HepG2 (cell line): ENCODE measurements around the gene SEPTIN10. TPM values are rescaled to one million over a fixed set of nuclear protein-coding genes. Genes with fewer than 3 reads are reported as not detected.

Source experiments
- AHDC1 ChIP-seq: sonication (generic); formaldehyde crosslinking; IDR thresholded peaks from 2 replicates; pipeline ENCODE4 v1.5.1; 2020; ENCODE audit warnings: mild to moderate bottlenecking, missing genetic modification reagents, borderline replicate concordance
- ATF2 ChIP-seq: sonication (generic); formaldehyde crosslinking; IDR thresholded peaks from 2 replicates; pipeline ENCODE4 v1.4.0; 2020; ENCODE audit warnings: missing genetic modification reagents
- ETS1 ChIP-seq: sonication (generic); formaldehyde crosslinking; IDR thresholded peaks from 2 replicates; pipeline ENCODE4 v1.4.0; 2020; ENCODE audit warnings: missing genetic modification reagents
- ETV5 ChIP-seq: IDR thresholded peaks from 2 replicates; pipeline ENCODE4 v1.6.1; 2018; ENCODE audit warnings: missing biosample characterization, missing genetic modification reagents, inconsistent platforms, borderline replicate concordance
- PLRG1 ChIP-seq: fragments of 450-650 bp; conservative IDR thresholded peaks from 2 replicates; pipeline ENCODE4 v1.6.1; 2016
- RERE ChIP-seq: IDR thresholded peaks from 2 replicates; pipeline ENCODE4 v1.6.1; 2016; ENCODE audit warnings: low read depth, missing genetic modification reagents, missing compliant biosample characterization
- SALL2 ChIP-seq: sonication (generic); formaldehyde crosslinking; IDR thresholded peaks from 2 replicates; pipeline ENCODE4 v1.8.1; 2023; ENCODE audit warnings: mild to moderate bottlenecking, missing genetic modification reagents, inconsistent platforms
- STAT5B ChIP-seq: sonication (generic); formaldehyde crosslinking; IDR thresholded peaks from 2 replicates; pipeline ENCODE4 v1.4.0; 2020; ENCODE audit warnings: missing genetic modification reagents
- WIZ ChIP-seq: sonication (generic); formaldehyde crosslinking; IDR thresholded peaks from 2 replicates; pipeline ENCODE4 v1.5.1; 2020; ENCODE audit warnings: mild to moderate bottlenecking, missing genetic modification reagents
- ZNF337 ChIP-seq: sonication (generic); formaldehyde crosslinking; IDR thresholded peaks from 2 replicates; pipeline ENCODE4 v1.5.1; 2020; ENCODE audit warnings: missing genetic modification reagents, low read depth, mild to moderate bottlenecking, borderline replicate concordance
- ZNF430 ChIP-seq: sonication (generic); formaldehyde crosslinking; IDR thresholded peaks from 2 replicates; pipeline ENCODE4 v1.9.0; 2021; ENCODE audit warnings: mild to moderate bottlenecking, missing genetic modification reagents
- ZSCAN22 ChIP-seq: sonication (generic); formaldehyde crosslinking; IDR thresholded peaks from 2 replicates; pipeline ENCODE4 v1.4.0; 2020; ENCODE audit warnings: mild to moderate bottlenecking, missing genetic modification reagents
- polyA plus RNA-seq, 8 experiments: library from polyadenylated mRNA; depleted of rRNA in 3 of 8; stranded (reverse) in 7 of 8; unstranded in 1 of 8; fragments of >200 nt; fragmentation: Illumina TruSeq in 4 of 8; extraction: Trizol in 4 of 8; gene quantifications; 2 replicates each; pipeline versions ENCODE4 v1.2.1 to v1.2.3, GENCODE V29; 2011 to 2016; ENCODE audit warnings: low read depth in 4 of 8, missing spikeins in 1 of 8, mixed read lengths in 1 of 8; ENCODE audit not compliant: insufficient read depth in 1 of 8
- total RNA-seq, 5 experiments: library from RNA; depleted of rRNA; stranded (reverse); fragments of >200 nt; fragmentation: Illumina TruSeq; extraction: Trizol; gene quantifications; 2 replicates each; pipeline ENCODE4 v1.2.3, GENCODE V29; 2016; ENCODE audit warnings: low read depth in 1 of 5
- TF ChIP-seq, protein P1 (sequence below): sonication (generic); formaldehyde crosslinking; IDR thresholded peaks from 2 replicates; pipeline ENCODE4 v1.4.0; 2020; ENCODE audit warnings: missing genetic modification reagents

Gene SEPTIN10
- total and polyA plus RNA-seq, 2 of the 13 experiments (the other 11 are each of a cell fraction or from before 2014, with no cell fraction given), result 45.8 to 67.5 TPM

GRCh38 chr2:109632158-109632789, 18.5 kb upstream of the SEPTIN10 start (continued):
- TF ChIP-seq ETV5 (peak; percentile 97), AHDC1 (peak; percentile 92), PLRG1 (no peak), ETS1 (CRISPR knock-in tag) (peak; percentile 24; the same call in 1 of the 2 replicates), STAT5B (CRISPR knock-in tag) (no peak), ZNF430 (CRISPR knock-in tag) (peak; percentile 85), ATF2 (CRISPR knock-in tag) (peak; percentile 78), SALL2 (no peak), RERE (peak; percentile 69; the same call in 1 of the 2 replicates), WIZ (CRISPR knock-in tag) (no peak), ZNF337 (CRISPR knock-in tag) (no peak; the same call in 1 of the 2 replicates), ZSCAN22 (CRISPR knock-in tag) (no peak)
- TF ChIP-seq, protein P1, sequence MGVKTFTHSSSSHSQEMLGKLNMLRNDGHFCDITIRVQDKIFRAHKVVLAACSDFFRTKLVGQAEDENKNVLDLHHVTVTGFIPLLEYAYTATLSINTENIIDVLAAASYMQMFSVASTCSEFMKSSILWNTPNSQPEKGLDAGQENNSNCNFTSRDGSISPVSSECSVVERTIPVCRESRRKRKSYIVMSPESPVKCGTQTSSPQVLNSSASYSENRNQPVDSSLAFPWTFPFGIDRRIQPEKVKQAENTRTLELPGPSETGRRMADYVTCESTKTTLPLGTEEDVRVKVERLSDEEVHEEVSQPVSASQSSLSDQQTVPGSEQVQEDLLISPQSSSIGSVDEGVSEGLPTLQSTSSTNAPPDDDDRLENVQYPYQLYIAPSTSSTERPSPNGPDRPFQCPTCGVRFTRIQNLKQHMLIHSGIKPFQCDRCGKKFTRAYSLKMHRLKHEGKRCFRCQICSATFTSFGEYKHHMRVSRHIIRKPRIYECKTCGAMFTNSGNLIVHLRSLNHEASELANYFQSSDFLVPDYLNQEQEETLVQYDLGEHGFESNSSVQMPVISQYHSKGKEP, result 0 out of 2 replicates have a peak, but pooled peaks have one; percentile 63
